Stimulated activated CD4-positive, alpha-beta T cell treated with anti-CD3 and anti-CD28 coated beads, Interleukin-15, amount 100 ng/mL, for 48 hours (primary cell): ENCODE data around the gene WDR89.
"Not testable (repeated sequence)": the region's sequence is repeated elsewhere in the genome, so short reads cannot be mapped to it uniquely, and the experiment has no call there.

Experiments
- DNase-seq, 2 donors: peaks; one replicate each; pipeline ENCODE4 v3.0.0-alpha.2; 2020; ENCODE audit warnings: low read depth in 2 of 2

WDR89 gene

DNA sequence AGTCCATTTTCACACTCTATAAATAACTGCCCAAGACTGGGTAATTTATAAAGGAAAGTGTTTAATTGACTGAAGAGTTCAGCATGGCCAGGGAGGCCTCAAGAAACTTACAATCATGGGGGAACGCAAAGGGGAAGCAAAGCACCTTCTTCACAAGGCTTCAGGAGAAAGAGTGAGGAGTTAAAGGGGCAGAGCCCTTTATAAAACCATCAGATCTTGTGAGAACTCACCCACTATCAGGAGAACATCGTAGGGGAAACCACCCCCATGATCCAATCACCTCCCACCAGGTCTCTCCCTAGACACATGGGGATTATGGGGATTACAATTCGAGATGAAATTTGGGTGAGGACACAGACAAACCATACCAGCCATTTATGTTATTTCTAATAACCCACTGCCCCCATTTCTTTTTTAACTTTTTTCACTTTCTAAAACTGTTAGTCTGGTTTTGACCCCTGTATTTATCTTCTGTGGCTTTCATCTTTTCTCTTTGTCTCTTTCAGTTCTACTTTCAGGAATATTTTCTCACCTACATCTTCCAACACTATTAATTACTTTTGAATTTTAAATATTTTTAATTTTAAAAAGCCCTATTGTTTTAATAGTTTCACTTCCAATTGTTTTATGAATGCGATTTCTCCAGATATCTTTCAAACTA is 44.5 kb downstream of the WDR89 start:
- DNase-seq, result no peak

DNA sequence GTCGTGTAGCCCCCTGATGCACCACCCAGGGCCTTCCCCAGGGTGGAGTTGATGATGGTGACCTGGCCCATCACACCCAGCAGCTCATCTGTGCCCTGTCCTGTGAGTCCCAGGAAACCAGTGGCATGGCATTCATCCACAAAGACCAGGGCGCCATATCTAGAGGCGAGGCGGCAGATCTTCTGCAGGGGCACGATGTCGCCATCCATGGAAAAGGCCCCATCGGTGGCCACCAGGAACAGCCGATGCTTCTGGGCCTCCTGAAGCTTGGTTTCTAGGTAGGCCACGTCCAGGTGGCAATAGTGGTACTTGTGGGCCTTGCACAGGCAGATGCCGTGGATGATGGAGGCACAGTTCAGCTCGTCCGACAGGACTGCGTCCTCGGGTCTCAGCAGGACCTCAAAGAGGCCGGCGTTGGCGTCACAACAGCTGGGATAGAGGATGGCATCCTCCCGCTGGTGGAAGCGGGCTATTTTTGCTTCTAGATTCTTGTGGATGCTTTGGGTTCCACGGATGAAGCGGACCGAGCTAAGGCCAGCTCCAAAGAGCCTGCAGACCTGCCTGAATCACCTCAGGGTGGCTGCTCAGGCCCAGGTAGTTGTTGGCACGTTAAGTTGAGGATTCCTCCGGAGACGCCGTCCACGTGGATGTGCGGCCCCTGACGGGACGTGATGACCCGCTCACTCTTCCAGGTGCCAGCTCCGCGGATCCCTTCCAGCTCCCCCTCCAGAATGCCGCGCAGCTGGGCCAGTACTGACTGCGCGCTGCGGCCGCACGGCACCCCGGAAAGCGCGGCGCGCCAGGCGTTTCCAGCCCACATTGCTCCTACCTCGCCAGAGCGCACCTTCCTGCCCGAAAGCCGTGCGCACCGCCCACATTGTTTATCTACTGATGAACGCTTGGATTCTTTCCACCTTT is 47.0 kb downstream of the WDR89 start:
- DNase-seq, result no peak

DNA sequence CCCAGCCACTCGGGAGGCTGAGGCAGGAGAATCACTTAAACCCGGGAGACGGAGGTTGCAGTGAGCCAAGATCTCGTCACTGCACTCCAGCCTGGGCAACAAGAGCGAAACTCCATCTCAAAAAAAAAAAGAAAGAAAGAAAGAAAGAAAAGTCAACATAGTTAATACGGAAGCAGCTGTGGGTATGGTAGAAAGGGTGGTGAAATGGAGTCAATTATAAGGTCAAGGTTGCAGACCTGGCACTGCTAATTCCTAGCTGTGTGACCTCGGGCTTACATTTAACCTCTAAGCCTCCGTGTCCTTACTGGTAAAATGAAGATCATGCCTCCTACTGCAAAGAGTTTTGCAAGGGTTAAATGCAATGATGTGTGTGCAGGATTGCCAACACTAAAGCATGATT is 58.6 kb downstream of the WDR89 start:
- not testable (repeated sequence) for DNase-seq

DNA sequence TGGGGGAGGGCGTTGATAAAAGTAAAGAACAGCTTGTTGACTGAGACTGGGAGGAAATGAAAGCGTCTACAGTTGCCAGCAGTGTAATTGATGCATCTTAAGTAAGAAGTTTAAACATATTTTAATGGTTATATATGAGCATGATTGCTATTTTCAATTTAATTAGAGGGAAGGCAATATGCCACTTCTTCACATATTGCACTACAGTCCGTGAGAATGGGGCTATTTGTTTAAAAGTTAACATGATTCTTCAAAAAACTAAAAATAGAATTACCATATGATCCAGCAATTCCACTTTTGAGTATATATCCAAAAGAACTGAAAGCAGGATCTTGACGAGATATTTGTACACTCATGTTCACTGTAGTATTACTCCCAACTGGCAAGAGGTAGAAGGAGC is 60.2 kb downstream of the WDR89 start:
- no peak for DNase-seq

DNA sequence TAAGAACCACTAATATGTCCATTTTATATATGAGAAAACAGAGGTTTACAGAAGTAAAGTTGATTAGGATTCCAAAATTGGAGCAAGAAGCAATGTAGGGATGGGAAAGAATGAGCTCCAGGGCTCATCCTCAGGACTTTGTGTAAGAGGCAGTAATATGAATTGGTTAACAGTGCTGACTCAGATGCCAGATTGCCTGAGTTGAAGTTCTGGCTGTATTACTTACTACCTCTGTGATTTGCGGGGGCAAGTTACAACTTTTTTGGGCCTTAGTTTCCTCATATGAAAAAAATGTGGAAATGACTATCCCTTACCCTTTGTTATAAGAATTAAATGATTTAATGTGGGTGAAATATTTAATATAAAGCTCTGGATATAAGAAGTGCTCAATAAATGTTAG is 63.4 kb downstream of the WDR89 start:
- DNase-seq, result no peak

DNA sequence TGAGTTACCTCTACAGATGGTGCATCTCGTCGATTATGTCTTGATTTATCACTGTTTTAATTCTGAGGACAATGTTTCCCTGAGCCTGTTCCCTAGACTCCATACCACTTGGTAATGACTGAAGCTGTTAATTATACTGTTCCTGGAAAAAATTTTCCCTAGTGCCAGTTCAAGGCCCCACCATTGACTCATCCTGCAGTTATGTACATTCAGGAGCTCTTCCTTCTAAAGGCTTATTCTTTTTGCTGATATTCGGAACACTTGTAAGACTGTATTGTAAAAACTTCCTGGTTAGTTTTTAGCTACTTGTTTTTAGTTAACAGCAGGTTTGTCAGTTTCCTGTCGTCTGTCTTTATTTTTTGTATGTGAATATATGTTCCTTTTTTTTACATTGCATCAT is 68.1 kb downstream of the WDR89 start:
- no peak for DNase-seq

DNA sequence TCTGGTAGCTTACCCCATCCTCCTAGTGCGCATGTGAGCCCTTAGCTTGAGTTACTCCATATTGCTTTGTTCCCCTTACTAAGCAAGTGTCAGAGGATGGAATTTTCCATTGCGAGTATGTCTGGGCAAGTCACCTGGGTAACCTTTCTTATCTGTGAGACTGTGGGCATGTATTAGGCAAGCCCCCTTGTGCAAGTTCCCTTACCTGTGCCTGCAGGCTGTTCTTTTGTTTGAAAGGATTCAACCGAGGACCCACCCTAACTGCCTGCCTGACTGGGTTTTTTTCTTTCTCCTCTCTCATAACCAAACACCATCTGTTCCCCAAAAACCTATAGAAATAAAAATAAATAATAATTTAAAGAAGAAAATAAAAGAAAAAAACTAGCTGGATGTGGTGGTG is 76.2 kb downstream of the WDR89 start:
- no peak for DNase-seq

DNA sequence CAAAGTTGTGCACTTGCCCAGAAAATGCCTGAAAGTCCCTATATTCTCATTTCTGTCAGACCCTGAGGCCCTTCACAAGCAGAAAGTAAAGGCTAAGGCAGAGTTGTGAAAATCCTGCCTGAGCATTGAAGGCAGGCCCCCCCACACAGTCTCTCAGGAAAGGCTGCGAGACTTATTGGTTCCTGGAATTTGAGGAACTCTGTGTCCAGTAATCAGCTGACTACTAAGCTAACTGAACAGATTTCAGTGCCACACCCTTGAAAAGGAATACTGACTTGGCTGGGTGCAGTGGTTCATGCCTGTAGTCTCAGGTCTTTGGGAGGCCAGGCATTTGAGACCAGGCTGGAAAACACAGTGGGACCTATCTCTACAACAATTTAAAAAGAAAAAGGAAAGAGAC is 77.4 kb downstream of the WDR89 start:
- no peak for DNase-seq

DNA sequence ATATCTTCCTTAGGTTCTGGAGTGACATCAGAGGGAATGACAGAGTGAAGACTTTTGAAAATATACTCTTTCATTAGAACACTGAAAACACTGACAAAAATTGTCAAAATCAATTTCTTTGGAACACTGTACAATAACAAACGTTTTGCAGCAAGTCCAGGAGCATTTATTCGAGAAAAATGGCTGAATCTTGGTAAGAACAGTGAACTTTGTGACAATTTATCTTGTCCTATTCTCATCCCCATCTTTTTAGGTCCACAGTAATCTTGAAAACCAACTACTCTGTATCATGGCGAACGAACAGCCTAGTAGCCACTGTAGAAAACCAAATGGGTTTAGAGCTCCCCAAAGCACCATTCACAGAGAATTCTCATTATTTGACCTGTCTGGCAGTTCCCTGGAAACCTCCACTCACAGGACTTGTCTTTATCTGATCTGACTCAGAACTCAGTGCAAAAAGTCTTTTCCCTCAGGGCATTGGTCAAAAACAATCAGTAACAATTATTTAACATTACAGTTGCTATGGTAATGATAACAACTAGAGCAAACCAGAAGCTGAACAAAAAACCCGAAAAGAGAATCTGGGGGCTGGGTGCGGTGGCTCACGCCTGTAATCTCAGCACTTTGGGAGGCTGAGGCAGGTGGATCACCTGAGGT is 78.2 kb downstream of the WDR89 start:
- no peak for DNase-seq

DNA sequence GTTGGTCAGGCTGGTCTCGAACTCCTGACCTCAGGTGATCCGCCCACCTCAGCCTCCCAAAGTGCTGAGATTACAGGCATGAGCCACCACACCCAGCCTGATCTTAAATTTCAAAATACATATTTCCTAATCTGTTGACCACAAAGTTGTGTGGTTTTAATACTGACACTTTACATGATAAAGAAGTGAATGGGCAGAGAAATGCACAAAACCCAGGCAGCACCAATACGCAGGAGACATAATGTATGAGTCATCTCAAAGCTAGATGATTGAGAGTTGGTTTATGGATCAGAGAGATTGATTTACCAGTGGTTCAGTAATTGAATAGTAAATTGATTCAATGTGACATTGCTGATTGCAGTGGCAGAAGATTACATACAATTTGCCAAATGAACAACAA is 79.3 kb downstream of the WDR89 start:
- no peak for DNase-seq

DNA sequence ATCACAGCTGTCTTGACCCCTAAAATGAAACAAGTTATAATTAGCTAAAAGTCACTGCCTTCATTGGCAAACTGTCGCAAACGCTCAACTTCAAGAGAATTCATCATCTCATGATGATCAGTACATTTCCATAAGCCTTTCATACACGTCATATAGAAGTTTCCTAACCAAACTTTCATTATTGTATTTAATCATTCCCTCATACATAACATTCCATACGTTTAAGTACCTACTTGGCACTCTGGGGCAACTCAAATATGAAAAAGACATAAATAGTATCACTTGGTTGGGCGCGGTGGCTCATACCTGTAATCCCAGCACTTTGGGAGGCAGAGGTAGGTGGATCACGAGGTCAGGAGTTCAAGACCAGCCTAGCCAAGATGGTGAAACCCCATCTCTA is 86.1 kb downstream of the WDR89 start:
- no peak for DNase-seq

DNA sequence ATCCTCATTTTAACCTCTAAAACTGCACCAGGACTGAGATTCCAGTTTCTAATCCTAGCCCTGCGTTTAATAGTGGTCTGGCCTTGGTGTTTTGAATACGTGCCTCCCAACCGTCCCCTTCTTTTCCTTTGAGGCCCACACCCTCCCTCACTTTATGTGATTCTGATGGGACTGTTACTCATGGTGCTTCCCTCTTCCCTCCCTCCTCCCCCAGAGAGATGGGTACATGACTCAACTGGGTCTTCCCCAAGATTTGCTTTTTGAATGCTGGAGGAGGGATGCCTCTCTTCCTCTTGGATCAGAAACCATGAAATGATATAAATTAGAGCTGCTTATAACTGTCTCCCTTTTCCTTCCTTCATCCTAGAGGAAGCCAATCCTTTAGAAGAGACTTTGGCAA is 90.3 kb downstream of the WDR89 start:
- DNase-seq, result no peak

DNA sequence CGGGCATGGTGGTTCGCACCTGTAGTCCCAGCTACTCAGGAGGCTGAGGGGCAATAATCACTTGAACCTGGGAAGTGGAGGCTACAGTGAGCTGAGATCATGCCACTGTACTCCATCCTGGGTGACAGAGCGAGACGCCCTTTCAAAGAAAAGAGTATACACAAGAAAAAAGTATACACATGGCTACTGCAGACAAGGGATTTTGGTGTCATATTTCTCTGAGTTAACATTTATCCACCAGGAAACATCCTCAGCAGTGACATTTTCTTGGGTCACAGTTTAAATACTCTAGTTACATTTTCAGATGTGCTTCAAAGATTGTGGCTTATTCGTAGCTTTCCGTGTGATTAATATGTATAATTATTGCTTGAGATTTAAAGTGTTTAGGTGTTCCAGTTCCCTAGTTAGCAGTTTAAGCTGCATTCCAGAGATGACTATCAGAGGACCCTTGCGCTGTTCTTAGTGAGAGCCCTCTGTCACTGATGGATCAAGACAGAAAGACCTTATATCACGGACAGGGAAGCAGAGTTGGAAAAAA is 93.8 kb downstream of the WDR89 start:
- no peak for DNase-seq
